NCI-H345 treated with DMSO at 0.1 percent for 48 hours (cell line): ENCODE results near the gene MAPKAPK5.
"Not testable (repeated sequence)": the region's sequence is repeated elsewhere in the genome, so short reads cannot be mapped to it uniquely, and the experiment has no call there.

Experiments used
- DNase-seq: peaks from one replicate; lab custom pipeline; 2025; ENCODE audit not compliant: unreplicated experiment; lab: John Stamatoyannopoulos, UW

MAPKAPK5 gene, protein sequence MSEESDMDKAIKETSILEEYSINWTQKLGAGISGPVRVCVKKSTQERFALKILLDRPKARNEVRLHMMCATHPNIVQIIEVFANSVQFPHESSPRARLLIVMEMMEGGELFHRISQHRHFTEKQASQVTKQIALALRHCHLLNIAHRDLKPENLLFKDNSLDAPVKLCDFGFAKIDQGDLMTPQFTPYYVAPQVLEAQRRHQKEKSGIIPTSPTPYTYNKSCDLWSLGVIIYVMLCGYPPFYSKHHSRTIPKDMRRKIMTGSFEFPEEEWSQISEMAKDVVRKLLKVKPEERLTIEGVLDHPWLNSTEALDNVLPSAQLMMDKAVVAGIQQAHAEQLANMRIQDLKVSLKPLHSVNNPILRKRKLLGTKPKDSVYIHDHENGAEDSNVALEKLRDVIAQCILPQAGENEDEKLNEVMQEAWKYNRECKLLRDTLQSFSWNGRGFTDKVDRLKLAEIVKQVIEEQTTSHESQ

DNA sequence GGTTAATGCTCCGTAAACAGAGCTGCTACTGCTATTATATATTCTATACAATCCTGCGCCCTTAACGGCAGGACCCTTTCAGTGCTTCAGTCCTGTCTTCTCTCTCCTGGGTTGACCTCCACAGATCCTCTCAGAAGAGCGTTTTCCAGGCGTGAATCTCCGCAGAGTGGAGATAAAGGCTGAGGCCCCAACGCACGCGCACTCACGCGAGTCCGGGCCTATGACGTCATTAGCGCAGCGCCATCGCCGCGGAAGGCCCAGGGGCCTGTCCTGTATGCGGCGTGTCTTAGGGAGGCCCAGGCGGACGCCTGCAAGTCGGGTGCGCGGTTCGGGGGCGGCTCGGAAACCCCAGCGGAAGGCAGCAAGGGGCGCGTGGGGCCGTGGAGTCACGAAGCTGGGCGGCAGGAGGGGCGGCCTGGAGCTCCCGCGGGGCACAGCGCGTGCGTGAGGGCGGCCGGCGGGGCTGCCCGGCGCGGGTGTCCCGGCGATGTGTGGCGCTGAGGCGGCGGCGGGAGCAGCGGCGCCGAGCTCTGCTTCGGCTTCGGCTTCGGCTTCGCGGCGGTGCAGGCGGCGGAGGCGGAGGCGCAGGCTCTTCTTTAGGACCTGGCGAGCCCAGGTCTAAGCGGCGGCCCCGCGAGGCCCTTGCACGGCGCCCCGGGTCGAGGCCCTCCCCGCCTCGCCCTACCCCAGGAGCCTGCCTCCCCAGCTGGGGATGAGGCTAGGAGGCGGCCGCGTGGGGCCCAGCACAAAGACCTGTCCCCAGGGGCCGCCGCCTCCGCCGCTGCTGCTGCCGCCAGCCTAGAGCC lies at the start of gene MAPKAPK5:
MAPKAPK5 (plus strand) TSS at position 479 of the 806 bp plus-strand sequence. CDS start 506 bp downstream, outside the sequence.
- DNase-seq, result peak; percentile 91

DNA sequence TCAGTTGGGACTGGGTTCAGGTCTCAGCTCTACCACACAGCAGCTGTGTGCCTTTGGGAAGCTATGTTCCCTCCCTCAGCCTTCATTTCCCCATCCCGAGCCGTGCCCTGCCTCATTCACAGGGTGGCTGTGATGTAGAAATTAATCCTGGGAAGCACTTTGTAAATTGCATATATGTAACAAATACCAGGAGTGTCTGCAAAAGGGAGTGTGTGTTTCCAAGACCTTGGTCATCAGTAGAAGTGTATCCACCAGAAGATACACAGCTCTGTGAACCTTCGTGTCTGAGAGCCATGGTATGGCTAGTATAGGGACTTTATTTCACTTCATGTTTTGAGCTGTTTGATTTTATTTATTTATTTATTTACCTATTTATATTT lies 49.2 kb upstream of the MAPKAPK5 start:
- DNase-seq, result no peak

DNA sequence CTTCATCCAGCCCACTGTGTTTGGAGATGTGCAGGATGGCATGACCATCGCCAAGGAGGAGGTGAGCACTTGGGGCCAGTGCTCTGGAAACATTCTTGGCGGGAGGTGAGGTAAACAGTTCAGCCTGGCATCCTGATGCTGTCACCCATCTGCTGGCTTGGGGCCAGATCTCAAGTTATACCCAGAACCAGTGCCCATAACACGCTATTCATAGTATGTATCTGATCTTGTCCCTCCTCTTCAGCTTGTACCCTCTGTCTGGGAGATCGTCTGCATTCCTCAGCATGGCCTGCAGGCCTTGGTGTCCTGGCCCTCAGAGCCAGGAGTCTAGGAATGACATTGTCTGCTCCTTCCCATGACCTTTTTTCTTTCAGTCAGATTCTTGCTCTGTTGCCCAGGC lies 43.8 kb upstream of the MAPKAPK5 start:
- DNase-seq, result no peak

DNA sequence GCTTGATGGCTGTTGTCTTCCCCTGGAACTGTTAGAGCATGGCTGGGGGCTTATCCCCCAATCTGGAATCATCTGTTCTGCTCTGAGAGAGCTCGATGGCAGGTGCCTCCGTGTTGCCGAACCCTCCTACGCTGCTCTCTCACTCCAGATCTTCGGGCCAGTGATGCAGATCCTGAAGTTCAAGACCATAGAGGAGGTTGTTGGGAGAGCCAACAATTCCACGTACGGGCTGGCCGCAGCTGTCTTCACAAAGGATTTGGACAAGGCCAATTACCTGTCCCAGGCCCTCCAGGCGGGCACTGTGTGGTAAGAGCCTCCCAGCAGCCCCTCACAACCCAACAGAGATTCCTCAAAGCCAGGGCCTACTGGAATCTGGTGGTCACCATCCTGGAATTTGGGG lies 42.3 kb upstream of the MAPKAPK5 start:
- no peak for DNase-seq

DNA sequence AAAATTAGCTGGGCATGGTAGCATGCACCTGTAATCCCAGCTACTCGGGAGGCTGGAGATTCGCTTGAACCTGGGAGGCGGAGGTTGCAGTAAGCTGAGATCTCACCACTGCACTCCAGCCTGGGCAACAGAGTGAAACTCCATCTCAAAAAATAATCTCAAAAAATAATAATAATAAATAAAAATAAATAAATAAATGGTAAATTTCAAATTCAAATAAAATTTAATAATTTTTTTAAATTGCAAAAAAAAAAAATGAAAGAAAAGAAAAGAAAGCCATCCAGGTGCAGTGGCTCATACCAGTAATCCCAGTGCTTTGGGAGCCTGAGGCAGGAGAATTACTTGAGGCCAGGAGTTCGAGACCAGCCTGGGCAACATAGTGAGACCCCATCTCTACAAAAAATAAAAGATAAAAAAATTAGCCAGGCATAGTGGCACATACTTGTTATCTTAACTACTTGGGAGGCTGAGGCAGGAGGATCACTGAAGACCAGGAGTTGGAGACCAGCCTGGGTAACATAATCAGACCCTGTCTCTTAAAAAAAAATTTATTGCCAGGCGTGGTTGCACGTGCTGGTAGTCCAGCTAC lies 38.9 kb upstream of the MAPKAPK5 start:
- no peak for DNase-seq

DNA sequence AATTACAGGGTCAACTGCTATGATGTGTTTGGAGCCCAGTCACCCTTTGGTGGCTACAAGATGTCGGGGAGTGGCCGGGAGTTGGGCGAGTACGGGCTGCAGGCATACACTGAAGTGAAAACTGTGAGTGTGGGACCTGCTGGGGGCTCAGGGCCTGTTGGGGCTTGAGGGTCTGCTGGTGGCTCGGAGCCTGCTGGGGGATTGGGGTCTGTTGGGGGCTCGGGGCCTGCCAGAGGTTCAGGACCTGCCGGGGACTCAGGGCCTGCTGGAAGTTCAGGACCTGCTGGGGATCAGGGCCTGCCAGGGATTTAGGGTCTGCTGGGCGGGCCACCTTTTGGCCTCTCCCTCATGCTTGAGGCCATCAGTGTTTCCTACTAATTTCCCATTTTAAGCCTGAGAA lies 38.2 kb upstream of the MAPKAPK5 start:
- DNase-seq, result no peak

DNA sequence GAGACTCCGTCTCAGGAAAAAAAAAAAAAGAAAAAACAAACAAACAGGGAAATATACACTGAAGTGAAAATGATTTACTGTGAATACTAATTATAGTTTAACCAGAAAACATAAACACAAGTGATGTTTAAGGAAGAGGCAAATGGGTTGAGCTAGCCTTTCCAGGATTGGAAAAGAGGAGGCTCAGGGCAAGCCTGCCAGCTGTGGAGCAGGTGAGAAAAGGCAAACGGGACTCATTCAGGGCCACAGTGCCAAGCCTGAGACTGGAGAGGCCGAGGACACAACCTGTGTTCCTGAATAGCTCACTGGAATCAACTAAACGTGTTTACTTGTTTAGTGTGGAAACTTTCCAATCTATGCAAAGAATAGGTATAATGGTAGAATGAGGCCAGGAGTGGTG lies 35.7 kb upstream of the MAPKAPK5 start:
- DNase-seq, result no peak

DNA sequence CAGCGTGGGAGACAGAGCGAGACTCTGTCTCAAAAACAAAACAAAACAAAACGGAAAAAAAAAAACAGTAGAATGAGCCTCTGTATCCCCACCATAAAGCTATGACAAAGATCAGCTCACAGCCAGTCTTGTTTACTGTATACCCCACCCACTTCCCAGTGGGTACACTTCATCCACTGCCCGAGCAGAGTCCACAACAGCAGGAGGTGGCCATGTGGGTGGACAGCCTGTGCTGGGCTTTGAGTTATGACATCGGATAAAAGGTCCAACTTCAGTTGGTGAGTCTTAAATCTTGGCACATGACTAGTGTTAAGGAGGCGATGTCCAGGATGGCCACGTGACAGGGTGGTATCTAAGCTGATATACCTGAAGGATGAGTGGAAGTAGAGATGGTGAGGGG lies 34.8 kb upstream of the MAPKAPK5 start:
- no peak for DNase-seq

DNA sequence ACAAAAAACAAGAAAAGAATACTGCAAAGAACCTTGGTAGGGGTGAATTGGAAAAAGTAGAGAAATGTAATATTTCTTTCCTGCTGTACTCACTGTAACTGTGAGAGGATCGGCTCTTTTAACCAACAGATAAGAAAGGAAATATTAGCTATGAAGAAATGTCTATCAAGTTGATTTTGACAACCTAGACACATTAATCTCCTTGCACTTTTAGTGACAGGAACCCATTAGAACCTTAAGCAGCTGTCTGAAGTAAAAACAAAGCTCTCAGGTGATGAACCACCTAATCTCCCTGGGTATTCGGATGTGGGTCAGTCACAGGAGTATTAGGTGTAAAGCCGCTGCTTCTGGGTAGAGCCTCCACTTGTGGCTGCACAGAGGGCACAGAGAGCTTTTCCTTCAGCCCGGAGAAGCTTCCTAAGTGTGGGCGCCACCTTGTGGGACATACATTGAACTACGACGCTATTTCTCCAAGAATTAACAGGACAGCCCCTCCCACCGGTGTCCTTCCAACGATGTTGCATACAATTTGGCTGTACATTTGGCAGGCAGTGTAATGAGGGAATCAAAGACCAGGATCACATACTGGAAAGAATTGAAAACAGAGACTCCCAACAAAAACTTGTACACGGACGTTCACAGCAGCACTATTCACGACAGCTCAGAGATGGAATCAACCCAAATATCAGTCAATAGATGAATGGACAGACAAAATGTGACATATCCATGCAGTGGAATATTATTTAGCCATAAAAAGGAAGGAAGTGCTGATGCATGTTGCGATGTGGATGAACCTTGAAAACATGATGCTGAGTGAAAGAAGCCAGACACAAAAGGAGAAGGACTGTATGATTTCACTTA lies 28.9 kb upstream of the MAPKAPK5 start:
- peak; percentile 72 for DNase-seq

DNA sequence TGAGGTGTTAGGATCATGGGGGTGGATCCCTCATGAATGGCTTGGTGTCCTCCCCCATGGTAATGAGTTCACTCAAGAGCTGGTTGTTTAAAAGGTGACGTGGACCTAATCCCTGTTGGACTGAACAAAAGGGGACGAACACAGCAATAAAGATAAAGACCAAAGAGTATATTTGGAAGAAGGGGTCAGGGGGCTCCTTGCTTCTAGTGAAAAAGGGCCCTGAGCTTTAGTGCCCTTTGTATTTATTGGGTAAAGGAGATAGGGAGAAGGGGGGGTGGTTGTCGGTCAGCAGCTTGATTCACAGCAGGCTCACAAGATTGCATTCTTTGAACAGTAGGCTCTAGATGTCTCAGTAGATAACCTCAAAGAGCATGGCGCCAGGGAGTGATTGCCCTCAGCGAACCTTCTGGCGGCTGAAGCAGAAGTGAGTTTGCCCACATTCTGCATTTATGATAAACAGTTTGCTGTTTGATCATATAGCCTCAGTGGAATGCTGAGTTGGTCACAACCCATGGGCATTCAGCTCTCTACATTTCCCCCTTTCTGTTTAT lies 25.9 kb upstream of the MAPKAPK5 start:
- DNase-seq, result no peak

DNA sequence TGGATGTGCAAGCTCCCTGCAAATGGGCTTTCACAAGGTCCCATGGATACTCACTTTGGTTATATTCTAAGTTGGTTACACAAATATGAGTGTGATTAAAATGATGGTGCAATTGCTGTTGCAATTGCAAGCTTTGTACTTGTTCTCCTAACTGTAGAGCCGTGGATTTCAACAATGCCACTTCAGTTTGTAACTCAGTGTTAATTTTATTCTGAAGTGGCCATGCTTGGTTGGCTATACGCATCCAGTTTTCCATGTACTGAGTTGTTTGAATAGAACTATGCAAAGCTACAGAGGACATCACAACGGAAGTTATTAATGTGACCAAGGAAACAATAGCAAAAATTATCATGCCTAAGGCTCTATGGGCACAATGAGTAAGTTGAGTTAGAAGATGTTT lies 25.1 kb upstream of the MAPKAPK5 start:
- DNase-seq, result peak; percentile 53

DNA sequence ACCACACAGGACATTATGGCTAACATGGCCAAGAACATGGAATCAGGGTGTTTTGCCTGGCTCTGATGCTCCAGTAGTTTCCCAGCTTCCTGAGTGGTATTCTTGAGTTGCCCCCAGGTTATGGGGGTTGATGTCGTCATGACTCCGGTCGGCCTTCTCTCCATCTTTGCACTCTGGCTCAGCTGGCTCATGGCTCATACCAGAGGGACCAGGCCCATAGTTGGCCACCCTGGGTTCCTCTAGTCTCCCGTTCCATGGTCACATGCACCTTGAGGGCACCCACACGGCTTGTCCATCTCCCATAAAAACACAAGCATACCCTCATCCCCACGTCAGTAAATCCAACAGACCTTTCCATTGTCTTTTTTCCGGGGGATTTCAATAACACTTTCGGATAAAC lies 23.7 kb upstream of the MAPKAPK5 start:
- no peak for DNase-seq

DNA sequence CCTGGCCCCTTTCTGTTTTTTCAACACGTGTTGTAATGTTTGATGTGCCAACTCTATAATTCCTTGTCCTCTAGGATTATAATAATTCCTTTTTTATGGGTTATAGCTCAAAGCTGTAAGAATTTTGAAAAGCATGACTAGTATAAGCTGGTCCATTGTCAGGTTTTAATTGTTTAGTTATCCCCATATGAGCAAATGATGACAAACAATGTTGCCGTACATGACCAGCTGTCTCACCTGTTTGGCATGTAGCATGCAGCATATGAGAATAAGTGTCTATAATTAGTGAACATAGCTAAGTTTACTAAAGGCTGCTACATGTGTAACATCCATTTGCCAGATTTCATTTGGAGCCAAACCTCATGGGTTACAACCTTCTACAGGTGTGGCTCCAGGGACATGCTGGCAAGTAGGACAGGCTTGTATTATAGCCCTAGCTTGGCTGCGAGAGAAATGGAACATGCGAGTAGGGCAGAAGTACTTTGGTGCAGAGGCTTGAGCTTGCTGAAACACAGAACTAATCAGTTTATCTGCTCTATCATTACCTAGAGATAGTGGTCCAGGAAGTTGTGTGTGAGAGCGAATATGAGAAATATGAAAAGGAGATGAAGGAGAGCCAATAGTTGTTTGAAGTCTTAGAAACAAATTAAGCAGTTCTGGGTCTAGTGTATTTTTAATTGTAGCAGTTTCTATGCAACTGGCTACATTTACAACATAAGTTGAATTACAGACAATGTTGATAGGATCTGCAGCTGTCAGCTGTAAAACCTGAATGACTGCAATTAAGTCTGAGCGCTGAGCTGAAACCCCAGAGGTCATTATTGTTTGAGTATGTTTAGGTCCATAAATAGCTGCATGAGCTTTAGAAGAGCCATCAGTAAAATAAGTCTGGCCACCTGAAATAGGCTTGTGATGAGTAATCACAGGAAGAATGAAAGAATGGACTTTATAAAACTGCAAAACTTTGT lies 22.6 kb upstream of the MAPKAPK5 start:
- DNase-seq, result peak; percentile 34

DNA sequence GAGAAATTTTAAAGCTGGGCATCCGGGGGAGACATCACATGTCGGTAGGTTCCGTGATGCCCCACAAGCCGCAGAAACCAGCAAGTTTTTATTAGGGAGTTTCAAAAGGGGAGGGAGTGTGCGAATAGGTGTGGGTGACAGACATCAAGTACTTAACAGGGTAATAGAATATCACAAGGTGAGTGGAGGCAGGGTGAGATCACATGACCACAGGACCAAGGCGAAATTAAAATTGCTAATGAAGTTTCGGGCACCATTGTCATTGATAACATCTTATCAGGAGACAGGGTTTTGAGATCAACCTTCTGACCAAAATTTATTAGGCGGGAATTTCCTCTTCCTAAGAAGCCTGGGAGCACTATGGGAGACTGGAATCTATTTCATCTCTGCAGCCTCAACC lies 21.2 kb upstream of the MAPKAPK5 start:
- DNase-seq, result not testable (repeated sequence)

DNA sequence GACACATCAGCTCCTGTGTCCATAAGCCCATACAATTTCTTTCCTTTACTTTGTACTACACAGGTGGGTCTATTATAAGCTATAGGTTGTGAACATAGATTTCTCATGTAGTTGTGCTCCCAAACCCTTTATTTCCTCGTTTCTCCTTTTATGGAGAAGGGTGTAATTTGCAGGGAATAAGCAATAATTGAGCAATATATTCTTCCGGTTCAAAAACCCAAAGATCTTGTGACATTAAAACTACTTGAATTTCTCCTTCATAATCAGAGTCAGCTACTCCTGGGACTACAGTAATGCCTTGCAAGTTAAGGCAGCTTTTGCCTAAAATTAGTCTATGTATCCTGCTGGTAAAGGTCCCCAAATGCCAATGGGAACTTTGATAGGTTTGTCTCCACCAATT lies 19.1 kb upstream of the MAPKAPK5 start:
- DNase-seq, result no peak

DNA sequence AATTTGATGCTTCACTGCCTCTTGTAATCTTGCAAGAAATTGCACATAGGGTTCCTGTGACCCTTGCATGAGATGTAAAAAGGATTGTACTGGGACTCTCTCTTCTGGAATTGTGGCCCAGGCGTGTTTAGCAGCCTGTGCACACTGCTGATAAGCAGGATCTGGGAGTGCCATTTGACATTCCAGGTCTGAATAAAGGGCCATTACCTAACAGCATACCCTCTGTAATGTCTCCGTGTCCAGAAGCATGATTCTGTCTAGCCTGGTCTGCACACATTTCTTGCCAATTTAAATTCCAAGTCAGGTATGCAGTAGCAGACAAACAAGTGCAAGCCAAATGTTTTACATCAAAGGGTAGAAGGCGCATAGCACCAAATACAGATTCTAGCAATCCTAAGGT lies 18.1 kb upstream of the MAPKAPK5 start:
- no peak for DNase-seq

DNA sequence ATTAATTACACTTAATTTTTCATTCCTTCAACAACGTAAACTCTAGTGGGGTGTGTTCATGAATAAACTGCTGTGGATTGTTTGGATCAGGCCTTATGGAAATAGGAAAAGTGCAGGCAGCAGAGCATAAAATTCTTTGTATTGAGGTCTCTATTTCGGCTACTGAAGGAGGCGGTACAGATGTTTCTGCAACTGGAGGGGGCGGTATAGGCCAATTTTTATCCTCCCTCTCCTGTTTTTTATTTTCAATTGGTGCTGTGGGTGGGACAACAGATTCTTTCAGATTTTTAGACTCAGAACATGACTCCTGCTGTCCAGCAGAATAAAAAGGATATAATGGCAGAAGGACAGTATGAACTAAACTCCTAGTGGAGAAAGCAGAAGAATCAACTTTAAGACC lies 17.7 kb upstream of the MAPKAPK5 start:
- DNase-seq, result not testable (repeated sequence)

DNA sequence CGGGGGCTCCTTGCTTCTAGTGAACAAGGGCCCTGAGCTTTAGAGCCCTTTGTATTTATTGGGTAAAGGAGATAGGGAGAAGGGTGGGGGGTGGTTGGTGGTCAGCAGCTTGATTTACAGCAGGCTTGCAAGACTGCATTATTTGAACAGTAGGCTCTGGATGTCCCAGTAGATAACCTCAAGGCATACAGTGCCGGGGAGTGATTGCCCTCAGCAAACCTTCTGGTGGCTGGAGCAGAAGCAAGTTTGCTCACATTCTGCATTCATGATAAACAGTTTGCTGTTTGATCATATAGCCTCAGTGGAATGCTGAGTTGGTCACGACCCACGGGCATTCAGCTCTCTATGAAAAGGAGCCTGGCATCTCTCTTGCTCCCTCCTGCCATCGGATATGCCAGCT lies 16.5 kb upstream of the MAPKAPK5 start:
- no peak for DNase-seq

DNA sequence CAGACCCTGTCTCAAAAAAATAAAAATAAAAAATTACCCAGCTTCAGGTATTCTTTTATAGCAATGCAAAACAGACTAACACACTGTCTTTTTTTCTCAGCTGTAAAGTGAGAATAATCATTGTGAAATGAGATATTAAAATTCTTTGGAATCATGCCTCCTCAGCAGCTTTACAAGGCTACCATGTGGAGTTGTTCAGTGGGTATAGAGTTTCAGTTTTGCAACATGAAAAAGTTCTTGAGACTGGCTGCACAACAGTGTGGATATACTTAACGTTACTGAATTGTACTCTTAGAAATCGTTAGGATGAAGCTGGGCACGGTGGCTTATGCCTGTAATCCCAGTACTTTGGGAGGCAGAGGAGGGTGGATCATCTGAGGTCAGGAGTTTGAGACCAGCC lies 15.7 kb upstream of the MAPKAPK5 start:
- DNase-seq, result no peak
